HepG2 (cell line): Measurements from ENCODE around the gene DHRS4L2. TPM values are rescaled to one million over a fixed set of nuclear protein-coding genes. Genes with fewer than 3 reads are reported as not detected.
A peak's percentile ranks its signal among the peaks of the same experiment; 100 is the strongest.

Source experiments
- EEA1 ChIP-seq: sonication (generic); formaldehyde crosslinking; IDR thresholded peaks from 2 replicates; pipeline ENCODE4 v1.5.1; 2020; ENCODE audit warnings: mild to moderate bottlenecking, missing genetic modification reagents, borderline replicate concordance
- FOXK1 ChIP-seq: sonication (generic); formaldehyde crosslinking; IDR thresholded peaks from 2 replicates; pipeline ENCODE4 v1.4.0; 2020; ENCODE audit warnings: low read depth, missing genetic modification reagents, borderline replicate concordance
- GATA4 ChIP-seq: sonication (generic); IDR thresholded peaks from 2 replicates; pipeline ENCODE4 v1.6.1; 2016; ENCODE audit warnings: antibody characterized with exemption, low read depth, borderline replicate concordance
- KDM4B ChIP-seq: sonication (generic); formaldehyde crosslinking; IDR thresholded peaks from 2 replicates; pipeline ENCODE4 v1.4.0; 2020; ENCODE audit warnings: missing genetic modification reagents
- MEIS1 ChIP-seq: sonication (generic); formaldehyde crosslinking; IDR thresholded peaks from 2 replicates; pipeline ENCODE4 v1.9.0; 2021; ENCODE audit warnings: mild to moderate bottlenecking, missing genetic modification reagents, moderate library complexity, borderline replicate concordance
- MLLT10 ChIP-seq: sonication (generic); formaldehyde crosslinking; IDR thresholded peaks from 2 replicates; pipeline ENCODE4 v1.4.0; 2020; ENCODE audit warnings: missing genetic modification reagents
- MXD4 ChIP-seq: IDR thresholded peaks from 2 replicates; pipeline ENCODE4 v1.6.1; 2016; ENCODE audit warnings: mild to moderate bottlenecking, missing biosample characterization, missing genetic modification reagents
- PHF5A ChIP-seq: IDR thresholded peaks from one replicate; pipeline ENCODE4 v1.6.1; 2018; ENCODE audit warnings: low read depth, missing genetic modification reagents; ENCODE audit not compliant: unreplicated experiment
- RFXAP ChIP-seq: sonication (generic); formaldehyde crosslinking; IDR thresholded peaks from 2 replicates; pipeline ENCODE4 v1.4.0; 2020; ENCODE audit warnings: missing genetic modification reagents, borderline replicate concordance
- TAF1 ChIP-seq: sonication (generic); formaldehyde crosslinking; IDR thresholded peaks from 2 replicates; pipeline ENCODE4 v1.4.0; 2020; ENCODE audit warnings: missing genetic modification reagents
- THYN1 ChIP-seq: sonication (generic); formaldehyde crosslinking; IDR thresholded peaks from 2 replicates; pipeline ENCODE4 v1.8.1; 2023; ENCODE audit warnings: low read depth, mild to moderate bottlenecking, moderate library complexity, missing genetic modification reagents, borderline replicate concordance
- ZBTB21 ChIP-seq: sonication (generic); formaldehyde crosslinking; IDR thresholded peaks from 2 replicates; pipeline ENCODE4 v1.4.0; 2020; ENCODE audit warnings: missing genetic modification reagents
- ZFP91 ChIP-seq: sonication (generic); formaldehyde crosslinking; IDR thresholded peaks from 2 replicates; pipeline ENCODE4 v1.9.0; 2022; ENCODE audit warnings: missing genetic modification reagents, mild to moderate bottlenecking, borderline replicate concordance
- ZNF274 ChIP-seq: sonication (generic); formaldehyde crosslinking; IDR thresholded peaks from 2 replicates; pipeline ENCODE4 v1.5.1; 2020; ENCODE audit warnings: mild to moderate bottlenecking, missing genetic modification reagents
- ZNF484 ChIP-seq: sonication (generic); formaldehyde crosslinking; IDR thresholded peaks from 2 replicates; pipeline ENCODE4 v1.5.1; 2020; ENCODE audit warnings: mild to moderate bottlenecking, low read depth, missing genetic modification reagents, borderline replicate concordance
- ZNF891 ChIP-seq: sonication (generic); formaldehyde crosslinking; IDR thresholded peaks from 2 replicates; pipeline ENCODE4 v1.5.0; 2020; ENCODE audit warnings: mild to moderate bottlenecking, missing genetic modification reagents
- polyA plus RNA-seq, 8 experiments: library from polyadenylated mRNA; depleted of rRNA in 3 of 8; stranded (reverse) in 7 of 8; unstranded in 1 of 8; fragments of >200 nt; fragmentation: Illumina TruSeq in 4 of 8; extraction: Trizol in 4 of 8; gene quantifications; 2 replicates each; pipeline versions ENCODE4 v1.2.1 to v1.2.3, GENCODE V29; 2011 to 2016; ENCODE audit warnings: low read depth in 4 of 8, missing spikeins in 1 of 8, mixed read lengths in 1 of 8; ENCODE audit not compliant: insufficient read depth in 1 of 8
- total RNA-seq, 5 experiments: library from RNA; depleted of rRNA; stranded (reverse); fragments of >200 nt; fragmentation: Illumina TruSeq; extraction: Trizol; gene quantifications; 2 replicates each; pipeline ENCODE4 v1.2.3, GENCODE V29; 2016; ENCODE audit warnings: low read depth in 1 of 5
- TF ChIP-seq, protein P1 (sequence below): sonication (generic); formaldehyde crosslinking; IDR thresholded peaks from 2 replicates; pipeline ENCODE4 v1.4.0; 2020; ENCODE audit warnings: missing genetic modification reagents, borderline replicate concordance
- TF ChIP-seq, protein P2 (sequence below), 2 experiments: IDR thresholded peaks; 2 replicates each; pipeline ENCODE4 v1.6.1; 2011 to 2012; ENCODE audit warnings: low read length in 2 of 2, borderline replicate concordance in 1 of 2, low read depth in 1 of 2, mild to moderate bottlenecking in 1 of 2, moderate library complexity in 1 of 2
- TF ChIP-seq, protein P3 (sequence below): sonication (generic); formaldehyde crosslinking; IDR thresholded peaks from 2 replicates; pipeline ENCODE4 v1.4.0; 2020; ENCODE audit warnings: missing genetic modification reagents
- TF ChIP-seq, protein P4 (sequence below): sonication (generic); formaldehyde crosslinking; IDR thresholded peaks from 2 replicates; pipeline ENCODE4 v1.4.0; 2020; ENCODE audit warnings: missing genetic modification reagents

Gene DHRS4L2
- total and polyA plus RNA-seq, 2 of the 13 experiments (the other 11 are each of a cell fraction or from before 2014, with no cell fraction given): 24.7 to 38.2 TPM

DNA sequence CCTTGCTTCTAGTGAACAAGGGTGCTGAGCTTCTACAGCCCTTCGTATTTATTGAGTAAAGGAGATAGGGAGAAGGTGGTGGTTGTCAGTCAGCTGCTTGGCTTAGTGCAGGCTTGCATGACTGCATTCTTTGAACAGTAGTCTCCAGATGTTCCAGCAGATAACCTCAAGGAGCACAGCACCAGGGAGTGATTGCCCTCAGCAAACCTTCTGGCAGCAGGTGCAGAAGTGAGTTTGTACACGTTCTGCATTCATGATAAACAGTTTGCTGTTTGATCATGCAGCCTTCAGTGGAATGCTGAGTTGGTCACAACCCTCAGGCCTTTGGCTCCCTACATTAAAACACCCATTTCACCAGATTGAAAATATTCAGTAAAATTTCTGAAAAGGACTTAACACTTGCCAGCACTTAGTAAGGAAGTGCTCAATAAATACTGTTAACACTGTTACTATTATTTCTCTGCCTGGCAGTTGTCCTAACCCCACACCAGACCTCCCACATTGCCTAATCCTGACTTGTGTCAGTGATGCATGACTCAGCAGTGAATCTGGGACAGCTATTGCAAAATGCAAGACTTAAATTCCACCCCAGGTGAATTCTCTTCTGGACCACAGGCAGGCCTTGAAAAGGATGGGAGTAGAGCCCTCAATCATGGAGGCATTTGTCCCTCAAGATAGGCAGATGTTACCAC lies 44.1 kb downstream of the DHRS4L2 start (continued):
- TF ChIP-seq ZNF891 (CRISPR knock-in tag): no peak
- TF ChIP-seq TAF1 (CRISPR knock-in tag): no peak
- no peak for TF ChIP-seq MXD4 (CRISPR knock-in tag)
- TF ChIP-seq GATA4: no peak
- no peak for TF ChIP-seq ZFP91 (CRISPR knock-in tag)
- TF ChIP-seq MLLT10: no peak
- TF ChIP-seq RFXAP (CRISPR knock-in tag): no peak
- TF ChIP-seq THYN1 (CRISPR knock-in tag): no peak
- TF ChIP-seq ZNF274: no peak
- TF ChIP-seq PHF5A (CRISPR knock-in tag): no peak
- no peak for TF ChIP-seq MEIS1 (CRISPR knock-in tag)
- TF ChIP-seq ZBTB21 (CRISPR knock-in tag): no peak
- TF ChIP-seq, protein P1, sequence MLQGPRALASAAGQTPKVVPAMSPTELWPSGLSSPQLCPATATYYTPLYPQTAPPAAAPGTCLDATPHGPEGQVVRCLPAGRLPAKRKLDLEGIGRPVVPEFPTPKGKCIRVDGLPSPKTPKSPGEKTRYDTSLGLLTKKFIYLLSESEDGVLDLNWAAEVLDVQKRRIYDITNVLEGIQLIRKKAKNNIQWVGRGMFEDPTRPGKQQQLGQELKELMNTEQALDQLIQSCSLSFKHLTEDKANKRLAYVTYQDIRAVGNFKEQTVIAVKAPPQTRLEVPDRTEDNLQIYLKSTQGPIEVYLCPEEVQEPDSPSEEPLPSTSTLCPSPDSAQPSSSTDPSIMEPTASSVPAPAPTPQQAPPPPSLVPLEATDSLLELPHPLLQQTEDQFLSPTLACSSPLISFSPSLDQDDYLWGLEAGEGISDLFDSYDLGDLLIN (CRISPR knock-in tag): no peak
- TF ChIP-seq, protein P2, sequence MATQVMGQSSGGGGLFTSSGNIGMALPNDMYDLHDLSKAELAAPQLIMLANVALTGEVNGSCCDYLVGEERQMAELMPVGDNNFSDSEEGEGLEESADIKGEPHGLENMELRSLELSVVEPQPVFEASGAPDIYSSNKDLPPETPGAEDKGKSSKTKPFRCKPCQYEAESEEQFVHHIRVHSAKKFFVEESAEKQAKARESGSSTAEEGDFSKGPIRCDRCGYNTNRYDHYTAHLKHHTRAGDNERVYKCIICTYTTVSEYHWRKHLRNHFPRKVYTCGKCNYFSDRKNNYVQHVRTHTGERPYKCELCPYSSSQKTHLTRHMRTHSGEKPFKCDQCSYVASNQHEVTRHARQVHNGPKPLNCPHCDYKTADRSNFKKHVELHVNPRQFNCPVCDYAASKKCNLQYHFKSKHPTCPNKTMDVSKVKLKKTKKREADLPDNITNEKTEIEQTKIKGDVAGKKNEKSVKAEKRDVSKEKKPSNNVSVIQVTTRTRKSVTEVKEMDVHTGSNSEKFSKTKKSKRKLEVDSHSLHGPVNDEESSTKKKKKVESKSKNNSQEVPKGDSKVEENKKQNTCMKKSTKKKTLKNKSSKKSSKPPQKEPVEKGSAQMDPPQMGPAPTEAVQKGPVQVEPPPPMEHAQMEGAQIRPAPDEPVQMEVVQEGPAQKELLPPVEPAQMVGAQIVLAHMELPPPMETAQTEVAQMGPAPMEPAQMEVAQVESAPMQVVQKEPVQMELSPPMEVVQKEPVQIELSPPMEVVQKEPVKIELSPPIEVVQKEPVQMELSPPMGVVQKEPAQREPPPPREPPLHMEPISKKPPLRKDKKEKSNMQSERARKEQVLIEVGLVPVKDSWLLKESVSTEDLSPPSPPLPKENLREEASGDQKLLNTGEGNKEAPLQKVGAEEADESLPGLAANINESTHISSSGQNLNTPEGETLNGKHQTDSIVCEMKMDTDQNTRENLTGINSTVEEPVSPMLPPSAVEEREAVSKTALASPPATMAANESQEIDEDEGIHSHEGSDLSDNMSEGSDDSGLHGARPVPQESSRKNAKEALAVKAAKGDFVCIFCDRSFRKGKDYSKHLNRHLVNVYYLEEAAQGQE (IDR thresholded peaks at IDR 0.05; ENCODE audit: borderline replicate concordance in 1 of 2, low read depth in 1 of 2, low read length in 2 of 2): no peak
- TF ChIP-seq, protein P3, sequence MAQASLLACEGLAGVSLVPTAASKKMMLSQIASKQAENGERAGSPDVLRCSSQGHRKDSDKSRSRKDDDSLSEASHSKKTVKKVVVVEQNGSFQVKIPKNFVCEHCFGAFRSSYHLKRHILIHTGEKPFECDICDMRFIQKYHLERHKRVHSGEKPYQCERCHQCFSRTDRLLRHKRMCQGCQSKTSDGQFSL: no peak
- TF ChIP-seq EEA1 (CRISPR knock-in tag): no peak
- no peak for TF ChIP-seq ZNF484 (CRISPR knock-in tag)
- no peak for TF ChIP-seq KDM4B (CRISPR knock-in tag)
- TF ChIP-seq FOXK1 (CRISPR knock-in tag): peak; percentile 85; the same call in 1 of the 2 replicates
- TF ChIP-seq, protein P4, sequence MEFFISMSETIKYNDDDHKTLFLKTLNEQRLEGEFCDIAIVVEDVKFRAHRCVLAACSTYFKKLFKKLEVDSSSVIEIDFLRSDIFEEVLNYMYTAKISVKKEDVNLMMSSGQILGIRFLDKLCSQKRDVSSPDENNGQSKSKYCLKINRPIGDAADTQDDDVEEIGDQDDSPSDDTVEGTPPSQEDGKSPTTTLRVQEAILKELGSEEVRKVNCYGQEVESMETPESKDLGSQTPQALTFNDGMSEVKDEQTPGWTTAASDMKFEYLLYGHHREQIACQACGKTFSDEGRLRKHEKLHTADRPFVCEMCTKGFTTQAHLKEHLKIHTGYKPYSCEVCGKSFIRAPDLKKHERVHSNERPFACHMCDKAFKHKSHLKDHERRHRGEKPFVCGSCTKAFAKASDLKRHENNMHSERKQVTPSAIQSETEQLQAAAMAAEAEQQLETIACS: no peak
